Measurements from ENCODE around the gene EXT2.

The EXT2 gene

DNA sequence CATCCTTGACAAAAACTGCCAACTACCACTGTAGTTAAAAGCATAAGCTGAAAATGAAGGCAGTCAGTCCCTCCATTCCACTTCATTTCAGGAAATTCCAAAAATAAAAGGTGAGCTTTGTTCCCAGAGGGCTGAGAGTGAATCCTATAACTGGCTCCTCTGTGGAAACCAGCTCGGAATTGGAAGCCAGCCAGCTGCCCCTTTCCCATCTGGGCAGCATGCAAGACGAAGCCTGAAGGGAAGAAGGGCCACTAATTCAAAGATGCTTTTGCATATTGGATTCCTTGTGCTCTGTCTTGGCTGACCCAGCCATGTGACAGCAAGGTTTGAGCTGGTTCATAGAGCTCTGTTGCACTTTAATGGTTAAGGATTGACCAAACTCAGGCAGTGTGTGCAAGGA lies 131.0 kb downstream of the EXT2 start:
- Mint-ChIP-seq H3K4me3 (no peak overlapping the region), H3K27me3 (ENCODE audit: low read depth) (no peaks in the 10 kb centered on the region), H3K27ac (no peak overlapping the region), H3K9me3 (no peaks in the 10 kb centered on the region), H3K4me1 (peaks cover 58% of the 10 kb centered on the region), H3K36me3 (ENCODE audit: low read depth) (peaks cover 8% of the 10 kb centered on the region)
- TF ChIP-seq, protein P1, sequence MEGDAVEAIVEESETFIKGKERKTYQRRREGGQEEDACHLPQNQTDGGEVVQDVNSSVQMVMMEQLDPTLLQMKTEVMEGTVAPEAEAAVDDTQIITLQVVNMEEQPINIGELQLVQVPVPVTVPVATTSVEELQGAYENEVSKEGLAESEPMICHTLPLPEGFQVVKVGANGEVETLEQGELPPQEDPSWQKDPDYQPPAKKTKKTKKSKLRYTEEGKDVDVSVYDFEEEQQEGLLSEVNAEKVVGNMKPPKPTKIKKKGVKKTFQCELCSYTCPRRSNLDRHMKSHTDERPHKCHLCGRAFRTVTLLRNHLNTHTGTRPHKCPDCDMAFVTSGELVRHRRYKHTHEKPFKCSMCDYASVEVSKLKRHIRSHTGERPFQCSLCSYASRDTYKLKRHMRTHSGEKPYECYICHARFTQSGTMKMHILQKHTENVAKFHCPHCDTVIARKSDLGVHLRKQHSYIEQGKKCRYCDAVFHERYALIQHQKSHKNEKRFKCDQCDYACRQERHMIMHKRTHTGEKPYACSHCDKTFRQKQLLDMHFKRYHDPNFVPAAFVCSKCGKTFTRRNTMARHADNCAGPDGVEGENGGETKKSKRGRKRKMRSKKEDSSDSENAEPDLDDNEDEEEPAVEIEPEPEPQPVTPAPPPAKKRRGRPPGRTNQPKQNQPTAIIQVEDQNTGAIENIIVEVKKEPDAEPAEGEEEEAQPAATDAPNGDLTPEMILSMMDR (IDR thresholded peaks at IDR 0.05; ENCODE audit: unreplicated experiment in 3 of 3) = no peak

DNA sequence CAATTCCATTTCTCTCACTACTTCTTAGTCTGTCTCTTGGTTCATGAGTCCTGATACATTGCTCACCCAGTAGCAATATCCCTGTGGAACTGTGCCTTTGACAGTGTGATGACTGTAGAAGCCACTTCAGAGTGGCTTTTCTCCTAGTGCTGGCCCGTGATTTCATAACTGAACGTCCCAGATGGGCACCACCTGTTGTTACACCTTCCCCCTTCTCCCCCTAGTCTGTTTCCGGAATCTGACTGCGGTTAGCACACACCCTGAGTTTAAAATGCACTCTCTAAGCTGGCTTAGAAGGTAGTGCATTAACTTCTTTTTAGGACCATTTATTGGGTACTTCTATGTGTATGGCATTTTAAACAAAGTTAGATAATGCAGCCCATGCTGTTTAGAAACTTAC lies 131.5 kb downstream of the EXT2 start:
- peaks cover 11% of the 10 kb centered on the region for H3K36me3 Mint-ChIP-seq (ENCODE audit: low read depth)
- no peaks in the 10 kb centered on the region for H3K9me3 Mint-ChIP-seq
- no peaks in the 10 kb centered on the region for H3K27me3 Mint-ChIP-seq (ENCODE audit: low read depth)
- no peak overlapping the region for H3K27ac Mint-ChIP-seq
- peaks cover 53% of the 10 kb centered on the region for H3K4me1 Mint-ChIP-seq
- no peak overlapping the region for H3K4me3 Mint-ChIP-seq
- TF ChIP-seq, protein P1 (IDR thresholded peaks at IDR 0.05; ENCODE audit: unreplicated experiment in 3 of 3) = no peak

DNA sequence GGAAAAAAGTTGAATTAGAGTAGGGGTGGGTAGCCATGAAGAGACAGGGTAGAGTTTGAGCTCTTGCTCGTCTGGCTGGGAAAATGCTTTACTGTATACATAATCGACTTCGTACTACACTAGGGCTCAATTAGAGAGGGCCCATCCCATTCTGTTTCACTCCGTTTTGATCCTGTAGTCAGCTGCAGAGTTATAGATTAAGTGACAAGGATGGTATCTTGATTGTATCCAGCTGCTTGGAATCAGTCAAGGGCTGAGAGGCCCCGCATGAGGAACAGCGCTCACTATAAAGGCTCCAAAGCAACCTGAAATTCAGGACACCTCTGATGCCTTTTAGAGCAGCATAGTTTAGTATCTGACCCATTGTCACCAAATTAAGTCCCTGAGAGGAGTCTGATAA lies 132.9 kb downstream of the EXT2 start:
- H3K27me3 Mint-ChIP-seq (ENCODE audit: low read depth) = peaks cover 3% of the 10 kb centered on the region
- H3K4me3 Mint-ChIP-seq = no peak overlapping the region
- peaks cover 45% of the 10 kb centered on the region for H3K4me1 Mint-ChIP-seq
- H3K27ac Mint-ChIP-seq = no peak overlapping the region
- TF ChIP-seq, protein P1 (IDR thresholded peaks at IDR 0.05; ENCODE audit: unreplicated experiment in 3 of 3) = no peak
- H3K9me3 Mint-ChIP-seq = no peaks in the 10 kb centered on the region
- peaks cover 12% of the 10 kb centered on the region for H3K36me3 Mint-ChIP-seq (ENCODE audit: low read depth)

DNA sequence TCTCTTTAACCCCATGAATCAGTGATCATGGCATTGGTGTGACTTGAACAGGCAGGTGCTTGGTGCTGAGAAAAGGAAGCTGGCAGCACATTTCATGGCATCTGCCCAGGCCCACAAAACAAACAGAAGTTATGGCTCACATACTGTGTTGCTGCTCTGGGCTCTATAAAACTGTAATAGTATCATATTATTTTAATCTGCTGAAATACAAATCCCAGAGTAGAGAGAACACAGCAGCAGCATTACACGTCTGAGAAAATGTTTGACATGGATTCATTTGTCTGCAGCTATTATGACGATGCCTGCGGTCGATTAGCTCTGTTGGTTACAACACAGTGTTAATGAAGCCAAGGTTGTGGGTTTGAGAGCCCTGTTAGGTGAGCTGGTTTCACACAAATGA lies 133.6 kb downstream of the EXT2 start:
- peaks cover 3% of the 10 kb centered on the region for H3K27me3 Mint-ChIP-seq (ENCODE audit: low read depth)

DNA sequence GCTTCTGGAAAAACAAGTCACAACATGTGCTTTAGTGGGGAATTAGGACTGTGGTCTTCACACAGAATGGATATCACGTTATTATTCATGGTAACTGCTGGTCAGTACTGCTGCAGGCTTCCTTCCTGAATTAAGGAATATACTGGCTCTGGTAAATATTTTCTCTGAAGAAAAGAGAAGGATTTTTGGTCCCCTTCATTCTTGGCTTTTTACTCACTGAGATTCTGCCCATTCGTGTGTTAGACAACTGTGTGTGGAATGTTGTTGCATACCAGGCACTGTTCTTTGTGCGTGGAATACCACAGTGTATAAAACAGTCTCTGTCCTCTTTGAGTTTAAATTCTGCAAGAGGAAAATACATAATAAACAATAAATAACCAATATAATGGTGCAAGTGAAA lies 134.1 kb downstream of the EXT2 start:
- Mint-ChIP-seq H3K27me3 (ENCODE audit: low read depth) (peaks cover 3% of the 10 kb centered on the region), H3K4me3 (no peak overlapping the region), H3K9me3 (no peaks in the 10 kb centered on the region), H3K4me1 (peaks cover 43% of the 10 kb centered on the region), H3K36me3 (ENCODE audit: low read depth) (peaks cover 15% of the 10 kb centered on the region), H3K27ac (no peak overlapping the region)
- TF ChIP-seq, protein P1 (IDR thresholded peaks at IDR 0.05; ENCODE audit: unreplicated experiment in 3 of 3) = no peak

More for the DNA sequence above, 133.6 kb downstream of the EXT2 start:
- H3K4me3 Mint-ChIP-seq = no peak overlapping the region
- TF ChIP-seq, protein P1 (IDR thresholded peaks at IDR 0.05; ENCODE audit: unreplicated experiment in 3 of 3) = no peak
- H3K9me3 Mint-ChIP-seq = no peaks in the 10 kb centered on the region
- peaks cover 45% of the 10 kb centered on the region for H3K4me1 Mint-ChIP-seq
- H3K36me3 Mint-ChIP-seq (ENCODE audit: low read depth) = peaks cover 15% of the 10 kb centered on the region
- no peak overlapping the region for H3K27ac Mint-ChIP-seq

DNA sequence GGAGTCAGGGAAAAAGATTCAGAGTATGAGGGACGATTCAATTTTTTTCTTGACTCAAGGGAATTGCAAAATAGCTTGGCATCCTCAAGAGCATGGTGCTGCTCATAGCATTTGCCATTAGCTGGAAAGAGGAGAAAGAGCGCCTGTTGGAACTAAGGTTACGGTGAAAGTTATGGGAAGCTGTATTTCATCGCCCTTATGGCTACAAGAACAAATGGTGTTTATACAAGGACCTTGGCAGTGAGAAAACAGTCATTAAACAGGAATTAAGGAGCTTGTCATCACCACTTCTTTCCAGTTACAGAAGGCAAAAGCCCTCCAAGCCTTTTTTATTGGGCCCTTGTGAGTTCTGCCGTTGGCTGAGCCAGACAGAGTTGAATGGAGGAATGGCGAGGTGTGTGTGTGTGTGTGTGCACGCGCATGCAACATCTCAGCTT lies 140.3 kb downstream of the EXT2 start:
- Mint-ChIP-seq H3K27ac (peak overlapping the region; percentile 21 to 72 (median 32)), H3K36me3 (ENCODE audit: low read depth) (peaks cover 42% of the 10 kb centered on the region), H3K4me1 (peaks cover 43% of the 10 kb centered on the region), H3K4me3 (no peak overlapping the region), H3K27me3 (ENCODE audit: low read depth) (peaks cover 3% of the 10 kb centered on the region), H3K9me3 (no peaks in the 10 kb centered on the region)
- TF ChIP-seq, protein P1 (IDR thresholded peaks at IDR 0.05; ENCODE audit: unreplicated experiment in 3 of 3) = no peak

Data from nephron (organoid).